T47D (cell line): ENCODE measurements around the gene ZNF571.
A peak's percentile ranks its signal among the peaks of the same experiment; 100 is the strongest.

Experiments
- DNase-seq, 2 experiments: peaks; one replicate each; pipeline versions ENCODE4 v3.0.0 to v3.0.0-alpha.2; 2011 to 2012; ENCODE audit warnings: low read depth in 1 of 2, low spot score in 1 of 2
- JUND ChIP-seq: IDR thresholded peaks from 2 replicates; pipeline ENCODE4 v1.6.1; 2012; ENCODE audit warnings: low read depth
- in situ Hi-C: cut with HindIII; loops from 2 replicates; pipeline ENCODE4 v1.10.0; 2016; ENCODE audit warnings: low sequenced_read_pairs, low pct_unique_long_range_greater_than_20kb

The ZNF571 gene

DNA sequence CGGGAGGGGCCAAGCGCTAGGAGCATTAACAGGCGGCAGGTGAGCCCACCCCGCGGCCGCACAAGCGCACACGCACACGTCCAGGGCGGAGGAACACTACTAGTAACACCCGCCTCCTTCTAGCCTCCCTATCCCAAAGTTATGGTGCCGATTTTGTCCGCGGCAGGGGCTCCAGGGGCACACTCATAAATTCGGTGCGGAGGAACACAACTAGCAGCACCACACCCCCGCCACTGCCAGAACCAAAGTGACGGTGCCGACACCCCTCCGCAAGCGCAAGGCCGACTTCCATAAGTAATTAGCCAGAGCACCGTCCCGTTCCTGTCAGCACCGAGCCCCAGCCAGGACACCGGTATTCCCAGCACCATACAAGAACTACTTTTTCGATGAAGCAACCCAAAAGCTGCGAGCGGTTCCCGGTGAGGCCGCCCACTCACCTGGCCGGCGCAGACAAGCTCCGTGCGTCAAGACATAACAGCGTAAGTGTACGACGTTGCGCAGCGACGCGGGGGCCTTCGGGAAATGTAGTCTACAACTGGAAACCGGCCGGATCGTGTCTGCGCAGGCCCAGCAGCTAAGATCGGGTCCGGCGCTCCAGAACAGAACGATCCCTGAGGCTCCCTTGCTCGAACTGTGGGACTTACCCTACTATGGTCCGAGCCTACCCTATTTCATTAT lies at the start of gene ZNF571, which contains the start of gene ZNF540:
TSS of gene ZNF571 (minus strand) at position 489 of the 678 bp plus-strand sequence. CDS start 8,116 bp downstream, outside the sequence.
TSS of gene ZNF540 (plus strand) at position 573 of the 678 bp plus-strand sequence. CDS start 3,572 bp downstream, outside the sequence.
- in situ Hi-C loops = no loop called here
- peak; percentile 52 to 95 for DNase-seq
- no peak for TF ChIP-seq JUND

GRCh38 chr19:37635076-37636056 lies 40.8 kb upstream of the ZNF571 start:
- no peak for TF ChIP-seq JUND
- in situ Hi-C loops = no loop called here
- no peak for DNase-seq

DNA sequence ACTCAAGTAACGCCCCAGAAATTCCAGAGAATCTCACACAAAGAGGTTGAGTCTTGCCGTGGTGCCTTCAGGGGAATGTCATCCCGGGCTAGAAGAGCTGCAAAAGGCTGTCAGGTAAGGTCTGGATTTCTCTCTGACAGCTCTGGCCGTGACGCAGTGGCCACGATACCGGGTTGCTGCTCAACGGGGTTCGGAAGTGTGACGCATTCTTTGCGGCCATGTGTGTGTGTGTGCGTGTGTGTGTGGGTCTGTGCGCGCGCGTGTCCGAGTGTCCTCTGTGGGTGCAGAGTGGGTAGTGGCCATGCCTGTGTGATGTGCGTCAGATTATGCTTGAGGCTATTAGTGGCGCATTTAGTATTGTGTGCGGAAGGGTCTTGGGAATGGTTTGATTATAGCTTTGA lies 390 bp upstream of the ZNF571 start:
- DNase-seq = peak in 1 of 2 experiments; percentile 11
- in situ Hi-C loops = no loop called here
- no peak for TF ChIP-seq JUND

GRCh38 chr19:37593996-37594303 lies 642 bp downstream of the ZNF571 start:
- no peak for TF ChIP-seq JUND
- no peak for DNase-seq
- in situ Hi-C loops = no loop called here

DNA sequence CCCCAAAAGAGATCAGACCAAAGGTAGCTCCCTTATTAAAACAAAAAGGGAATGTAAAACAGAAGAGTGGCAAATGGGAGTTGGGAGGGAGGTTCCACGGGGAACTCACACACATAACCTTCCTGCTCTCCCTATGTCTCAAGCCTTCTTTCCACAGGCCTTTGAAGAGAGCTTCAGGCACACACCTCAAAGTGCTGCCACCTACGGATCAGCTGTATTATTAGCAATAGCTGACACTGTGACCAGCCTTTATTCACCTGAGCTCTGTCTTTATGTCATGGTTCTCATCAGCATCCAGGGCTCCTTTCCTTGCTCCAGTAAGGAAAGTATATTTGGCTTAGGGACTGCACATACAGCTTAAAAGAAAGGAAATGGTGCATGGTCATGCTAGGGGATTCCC lies 11.3 kb downstream of the ZNF571 start:
- TF ChIP-seq JUND = no peak
- in situ Hi-C loops = no loop called here
- peak in 1 of 2 experiments; percentile 4 for DNase-seq

DNA sequence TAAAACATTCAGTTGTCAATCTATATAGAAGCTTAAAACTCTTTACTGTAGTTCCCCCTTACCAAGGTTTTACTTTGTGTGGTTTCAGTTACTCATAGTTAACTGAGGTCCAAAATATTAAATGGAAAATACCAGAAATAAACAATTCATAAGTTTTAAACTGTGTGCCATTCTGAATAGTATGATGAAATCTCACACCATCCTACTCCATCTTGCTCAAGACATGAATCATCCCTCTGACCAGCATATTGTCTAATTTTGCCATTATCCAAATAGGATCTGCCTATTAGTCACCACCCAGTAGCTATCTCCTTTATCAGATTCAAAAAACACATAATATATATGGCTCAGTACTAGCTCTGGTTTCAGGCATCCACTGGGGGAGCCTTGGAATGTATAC lies 22.4 kb downstream of the ZNF571 start:
- in situ Hi-C loops = no loop called here
- no peak for DNase-seq
- no peak for TF ChIP-seq JUND

DNA sequence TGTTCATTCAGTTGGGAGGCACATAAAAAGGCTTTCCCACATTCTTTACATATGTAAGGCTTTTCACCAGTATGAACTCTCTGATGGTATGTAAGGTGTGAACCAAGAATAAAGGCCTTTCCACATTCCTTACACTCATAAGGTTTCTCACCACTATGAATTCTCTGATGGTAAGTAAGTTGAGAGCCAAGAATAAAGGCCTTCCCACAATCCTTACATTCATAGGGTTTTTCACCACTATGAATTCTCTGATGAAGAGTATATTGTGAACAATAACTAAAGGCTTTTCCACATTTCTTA lies 29.3 kb downstream of the ZNF571 start:
- DNase-seq = no peak
- in situ Hi-C loops = no loop called here
- TF ChIP-seq JUND = no peak

DNA sequence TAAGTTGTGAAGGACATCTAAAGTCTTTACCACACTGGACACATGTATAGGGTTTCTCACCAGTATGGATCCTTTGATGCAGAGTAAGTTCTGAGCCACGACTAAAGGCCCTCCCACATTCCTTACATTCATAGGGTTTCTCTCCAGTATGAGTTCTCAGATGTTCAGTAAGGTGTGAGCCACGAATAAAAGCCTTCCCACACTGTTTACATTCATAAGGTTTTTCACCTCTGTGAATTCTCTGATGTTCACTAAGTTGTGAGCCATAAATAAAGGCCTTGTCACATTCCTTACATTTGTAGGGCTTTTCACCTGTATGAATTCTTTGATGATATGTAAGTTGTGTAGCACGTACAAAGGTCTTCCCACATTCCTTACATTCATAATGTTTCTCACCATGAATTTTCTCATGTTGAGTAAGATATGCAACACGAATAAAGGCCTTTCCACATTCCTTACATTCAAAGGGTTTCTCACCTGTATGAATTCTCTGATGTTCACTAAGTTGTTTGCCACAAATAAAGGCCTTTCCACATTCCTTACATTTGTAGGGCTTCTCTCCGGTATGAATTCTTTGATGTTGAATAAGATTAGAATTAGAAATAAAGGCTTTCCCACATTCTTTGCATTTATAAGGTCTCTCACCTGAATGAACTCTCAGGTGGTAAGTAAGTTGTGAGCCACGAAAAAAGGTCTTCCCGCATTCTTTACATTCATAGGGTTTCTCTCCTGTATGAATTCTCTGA lies 29.8 kb downstream of the ZNF571 start:
- in situ Hi-C loops = no loop called here
- TF ChIP-seq JUND = no peak
- peak in 1 of 2 experiments; percentile 8 for DNase-seq

DNA sequence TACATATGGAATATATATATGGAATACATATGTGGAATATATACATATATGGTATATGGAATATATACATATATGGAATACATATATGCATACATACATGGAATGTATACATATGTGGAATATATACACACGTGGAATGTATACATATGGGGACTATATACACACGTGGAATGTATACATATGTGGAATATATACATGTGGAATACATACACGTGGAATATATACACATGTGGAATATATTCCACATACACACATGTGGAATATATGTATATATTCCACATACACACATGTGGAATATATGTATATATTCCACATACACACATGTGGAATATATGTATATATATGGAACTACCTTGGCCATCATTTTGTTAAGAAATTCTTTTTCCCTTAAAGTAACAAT lies 31.1 kb downstream of the ZNF571 start:
- no peak for DNase-seq
- in situ Hi-C loops = no loop called here
- no peak for TF ChIP-seq JUND

DNA sequence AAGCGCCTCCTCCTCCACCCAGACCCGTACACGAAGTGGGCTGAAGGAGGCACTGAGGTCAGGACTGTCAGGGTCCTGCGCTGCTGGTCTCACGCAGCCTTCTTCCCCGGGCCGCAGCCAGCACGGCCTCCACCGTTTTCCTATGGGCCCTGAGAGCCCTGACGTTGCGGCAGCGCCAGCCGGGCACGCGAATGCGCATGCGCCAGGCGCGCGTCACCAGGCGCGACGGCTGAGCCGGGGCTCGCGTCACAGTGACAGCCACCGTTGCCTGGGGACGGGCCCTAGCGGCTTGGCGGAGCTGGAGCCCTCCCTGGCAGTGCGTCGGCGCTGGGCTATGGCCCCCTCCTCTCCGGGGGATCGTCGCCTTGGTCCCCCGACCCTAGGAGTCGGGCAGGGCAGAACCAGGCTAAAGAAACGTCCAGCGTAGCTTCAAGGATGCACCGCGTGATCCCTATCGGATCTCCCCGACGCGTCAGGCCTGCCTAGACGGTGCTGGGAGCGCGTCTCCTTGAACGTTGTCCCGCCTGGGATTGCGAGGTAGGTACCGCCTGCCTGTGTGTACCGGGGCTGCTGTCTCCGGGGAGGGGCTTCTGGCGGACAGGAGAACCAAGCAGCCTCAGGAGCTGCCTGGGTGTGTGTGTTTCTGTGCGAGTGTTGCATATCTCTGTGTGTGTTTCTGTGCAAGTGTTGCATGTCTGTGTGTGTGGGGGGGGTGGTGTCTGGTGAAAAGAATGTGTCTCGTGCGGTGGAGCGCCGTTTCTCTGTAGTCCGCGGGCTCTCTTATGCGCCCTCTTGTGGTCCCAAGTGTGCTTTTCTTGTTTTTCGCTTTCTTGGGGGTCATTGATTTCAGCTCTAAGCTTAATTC lies 43.2 kb downstream of the ZNF571 start:
- TF ChIP-seq JUND = no peak
- in situ Hi-C loops = no loop called here
- DNase-seq = peak in 1 of 2 experiments; percentile 20

GRCh38 chr19:37537391-37537947 lies 57.1 kb downstream of the ZNF571 start:
- in situ Hi-C loops = no loop called here
- TF ChIP-seq JUND = no peak
- DNase-seq = no peak
